Suprapubic skin (tissue), 4 donors: Measurements from ENCODE around the gene NUDT8. TPM values are rescaled to one million over a fixed set of nuclear protein-coding genes. Genes with fewer than 3 reads are reported as not detected.

Experiments
- DNase-seq, 2 donors: peaks; one replicate each; pipeline ENCODE4 v3.0.0-alpha.2; 2019; ENCODE audit warnings: low spot score in 2 of 2
- H3K27ac ChIP-seq: fragments of 200-600 bp; sonication (generic); one replicate; pipeline ENCODE4 v1.5.1; 2019
- H3K27me3 ChIP-seq: fragments of 200-600 bp; sonication (generic); one replicate; pipeline ENCODE4 v1.5.1; 2019
- H3K36me3 ChIP-seq: fragments of 200-600 bp; sonication (generic); one replicate; pipeline ENCODE4 v1.5.1; 2019
- H3K4me1 ChIP-seq: fragments of 200-600 bp; sonication (generic); one replicate; pipeline ENCODE4 v1.5.1; 2019
- H3K4me3 ChIP-seq: fragments of 200-600 bp; sonication (generic); one replicate; pipeline ENCODE4 v1.5.1; 2019; ENCODE audit warnings: mild to moderate bottlenecking
- H3K9me3 ChIP-seq: fragments of 200-600 bp; sonication (generic); one replicate; pipeline ENCODE4 v1.5.1; 2019
- EP300 ChIP-seq: sonication (generic); formaldehyde crosslinking; IDR thresholded peaks from one replicate; pipeline ENCODE4 v1.6.1; 2017; ENCODE audit warnings: antibody characterized with exemption
- POLR2A ChIP-seq, 2 donors: fragments of 450-650 bp; IDR thresholded peaks; one replicate each; pipeline ENCODE4 v1.6.1; 2017; ENCODE audit warnings: antibody characterized with exemption in 2 of 2, mild to moderate bottlenecking in 2 of 2, moderate library complexity in 2 of 2
- POLR2AphosphoS5 ChIP-seq, 3 donors: sonication (generic); formaldehyde crosslinking; IDR thresholded peaks; one replicate each; pipeline ENCODE4 v1.6.1; 2017; ENCODE audit warnings: antibody characterized with exemption in 3 of 3
- WGBS: methylation state at CpG from one replicate; pipeline ENCODE4 v1.1.5; 2018; 5-methylcytosine and 5-hydroxymethylcytosine counted together
- total RNA-seq, 4 donors: library from RNA; depleted of rRNA; stranded (reverse); fragments of >200 nt; gene quantifications; one replicate each; pipeline ENCODE4 v1.1.0, GENCODE V29; 2016
- TF ChIP-seq, protein P1 (sequence below), 2 donors: fragments of 200-600 bp in 1 of 2; fragments of 450-650 bp in 1 of 2; sonication (generic) in 1 of 2; IDR thresholded peaks; one replicate each; pipeline ENCODE4 v1.5.1; 2016 to 2019; ENCODE audit warnings: antibody characterized with exemption in 2 of 2, mild to moderate bottlenecking in 1 of 2, moderate library complexity in 1 of 2

The NUDT8 gene
- total RNA-seq, 4 donors from 2014 or later, result 33.9 to 48.8 (median 46.3) TPM

DNA sequence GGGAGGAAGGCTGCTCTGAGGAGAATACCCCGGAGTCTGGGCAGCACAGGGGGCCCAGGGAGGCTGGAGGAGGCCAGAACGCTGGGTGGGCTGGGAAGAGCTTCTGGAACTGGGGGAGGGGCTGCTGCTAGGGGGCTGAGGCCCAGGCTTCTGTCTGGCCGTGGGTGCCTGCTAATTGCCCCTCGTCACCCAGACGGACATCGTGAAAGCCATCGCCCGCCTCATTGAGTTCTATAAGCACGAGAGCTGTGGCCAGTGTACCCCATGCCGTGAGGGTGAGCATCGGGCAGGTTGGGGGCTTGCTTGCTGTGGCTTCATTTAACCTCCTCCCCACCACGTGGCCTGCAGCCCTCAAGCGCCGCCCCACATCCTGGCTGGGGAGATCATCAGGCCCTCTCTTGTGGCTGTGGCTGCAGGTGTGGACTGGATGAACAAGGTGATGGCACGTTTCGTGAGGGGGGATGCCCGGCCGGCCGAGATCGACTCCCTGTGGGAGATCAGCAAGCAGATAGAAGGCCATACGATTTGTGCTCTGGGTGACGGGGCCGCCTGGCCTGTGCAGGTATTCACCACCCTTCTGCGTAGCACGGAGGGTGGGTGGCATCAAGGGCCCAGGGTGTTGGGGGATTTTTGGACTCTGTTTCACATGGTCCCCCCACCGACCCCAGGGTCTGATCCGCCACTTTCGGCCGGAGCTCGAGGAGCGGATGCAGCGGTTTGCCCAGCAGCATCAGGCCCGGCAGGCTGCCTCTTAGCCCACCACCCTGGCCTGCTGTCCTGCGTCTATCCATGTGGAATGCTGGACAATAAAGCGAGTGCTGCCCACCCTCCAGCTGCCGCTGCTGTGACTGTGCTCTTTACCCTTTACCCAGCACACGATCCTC, 17.8 kb downstream of the NUDT8 start:
- peaks cover 51% of the 10 kb centered on the region for H3K36me3 ChIP-seq

DNA sequence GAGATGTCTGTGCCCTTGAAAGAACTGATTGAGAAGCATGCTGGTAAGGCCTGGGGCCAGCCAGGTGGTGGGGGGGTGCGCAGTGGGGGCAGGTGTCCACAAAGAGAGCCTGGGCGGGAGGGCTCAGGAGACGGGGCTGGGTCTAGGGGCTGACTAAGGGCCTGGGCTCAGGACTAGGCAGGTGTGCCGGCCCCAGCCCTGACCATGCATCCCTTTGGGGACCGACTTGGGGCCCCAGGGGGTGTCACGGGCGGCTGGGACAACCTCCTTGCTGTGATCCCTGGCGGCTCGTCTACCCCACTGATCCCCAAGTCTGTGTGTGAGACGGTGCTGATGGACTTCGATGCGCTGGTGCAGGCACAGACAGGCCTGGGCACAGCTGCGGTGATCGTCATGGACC, 18.6 kb downstream of the NUDT8 start:
- no peak overlapping the region for H3K27ac ChIP-seq
- TF ChIP-seq EP300 (no peak), POLR2AphosphoS5 (IDR thresholded peaks at IDR 0.05) (no peak), POLR2A (IDR thresholded peaks at IDR 0.05) (no peak)
- TF ChIP-seq, protein P1, sequence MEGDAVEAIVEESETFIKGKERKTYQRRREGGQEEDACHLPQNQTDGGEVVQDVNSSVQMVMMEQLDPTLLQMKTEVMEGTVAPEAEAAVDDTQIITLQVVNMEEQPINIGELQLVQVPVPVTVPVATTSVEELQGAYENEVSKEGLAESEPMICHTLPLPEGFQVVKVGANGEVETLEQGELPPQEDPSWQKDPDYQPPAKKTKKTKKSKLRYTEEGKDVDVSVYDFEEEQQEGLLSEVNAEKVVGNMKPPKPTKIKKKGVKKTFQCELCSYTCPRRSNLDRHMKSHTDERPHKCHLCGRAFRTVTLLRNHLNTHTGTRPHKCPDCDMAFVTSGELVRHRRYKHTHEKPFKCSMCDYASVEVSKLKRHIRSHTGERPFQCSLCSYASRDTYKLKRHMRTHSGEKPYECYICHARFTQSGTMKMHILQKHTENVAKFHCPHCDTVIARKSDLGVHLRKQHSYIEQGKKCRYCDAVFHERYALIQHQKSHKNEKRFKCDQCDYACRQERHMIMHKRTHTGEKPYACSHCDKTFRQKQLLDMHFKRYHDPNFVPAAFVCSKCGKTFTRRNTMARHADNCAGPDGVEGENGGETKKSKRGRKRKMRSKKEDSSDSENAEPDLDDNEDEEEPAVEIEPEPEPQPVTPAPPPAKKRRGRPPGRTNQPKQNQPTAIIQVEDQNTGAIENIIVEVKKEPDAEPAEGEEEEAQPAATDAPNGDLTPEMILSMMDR (IDR thresholded peaks at IDR 0.05), result no peak
- WGBS, result 78% methylated on average over 4 of the region's 14 CpGs
- H3K27me3 ChIP-seq, result peaks cover 13% of the 10 kb centered on the region
- H3K9me3 ChIP-seq, result no peaks in the 10 kb centered on the region
- peaks cover 50% of the 10 kb centered on the region for H3K4me1 ChIP-seq
- no peak overlapping the region for H3K4me3 ChIP-seq
- peaks cover 51% of the 10 kb centered on the region for H3K36me3 ChIP-seq
- no peak for DNase-seq

More for the DNA sequence above, 17.8 kb downstream of the NUDT8 start:
- peak in 1 of 2 donors; percentile 79 for DNase-seq
- no peaks in the 10 kb centered on the region for H3K9me3 ChIP-seq
- no peak overlapping the region for H3K4me3 ChIP-seq
- 91% methylated on average over 29 of the region's 37 CpGs for WGBS
- H3K27ac ChIP-seq, result no peak overlapping the region
- peaks cover 46% of the 10 kb centered on the region for H3K4me1 ChIP-seq
- H3K27me3 ChIP-seq, result peaks cover 17% of the 10 kb centered on the region
- TF ChIP-seq POLR2A (IDR thresholded peaks at IDR 0.05) (no peak), EP300 (no peak), POLR2AphosphoS5 (IDR thresholded peaks at IDR 0.05) (no peak)
- TF ChIP-seq, protein P1 (IDR thresholded peaks at IDR 0.05), result no peak

DNA sequence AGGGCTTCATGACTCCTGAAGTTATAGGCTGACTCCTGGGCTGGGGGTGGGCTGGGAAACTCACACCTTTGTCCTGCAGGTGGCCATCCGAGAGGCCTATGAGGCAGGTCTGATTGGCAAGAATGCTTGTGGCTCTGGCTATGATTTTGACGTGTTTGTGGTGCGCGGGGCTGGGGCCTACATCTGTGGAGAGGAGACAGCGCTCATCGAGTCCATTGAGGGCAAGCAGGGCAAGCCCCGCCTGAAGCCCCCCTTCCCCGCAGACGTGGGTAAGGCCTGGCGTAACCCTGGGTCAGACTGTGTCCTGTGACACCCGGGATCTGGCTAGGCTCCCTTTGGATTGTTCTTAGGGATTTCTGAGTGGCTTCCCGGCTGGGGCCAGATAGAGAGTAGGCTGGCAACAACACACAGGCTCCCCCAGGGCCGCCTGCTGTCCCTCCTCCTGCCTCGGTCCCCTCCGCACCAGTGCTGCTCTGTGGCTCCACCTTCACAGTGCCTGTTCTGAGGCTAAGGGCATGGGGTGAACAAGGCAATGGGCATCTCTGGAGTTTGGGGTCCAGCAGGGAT, 19.4 kb downstream of the NUDT8 start:
- no peak overlapping the region for H3K27ac ChIP-seq
- peaks cover 6% of the 10 kb centered on the region for H3K27me3 ChIP-seq
- H3K36me3 ChIP-seq, result peaks cover 51% of the 10 kb centered on the region
- no peak for TF ChIP-seq POLR2AphosphoS5 (IDR thresholded peaks at IDR 0.05)
- no peak for TF ChIP-seq EP300
- TF ChIP-seq POLR2A (IDR thresholded peaks at IDR 0.05), result no peak
- TF ChIP-seq, protein P1 (IDR thresholded peaks at IDR 0.05), result no peak
- DNase-seq, result no peak
- H3K4me1 ChIP-seq, result peaks cover 47% of the 10 kb centered on the region
- no peaks in the 10 kb centered on the region for H3K9me3 ChIP-seq
- no peak overlapping the region for H3K4me3 ChIP-seq
- 79% methylated on average over 9 of the region's 15 CpGs for WGBS

DNA sequence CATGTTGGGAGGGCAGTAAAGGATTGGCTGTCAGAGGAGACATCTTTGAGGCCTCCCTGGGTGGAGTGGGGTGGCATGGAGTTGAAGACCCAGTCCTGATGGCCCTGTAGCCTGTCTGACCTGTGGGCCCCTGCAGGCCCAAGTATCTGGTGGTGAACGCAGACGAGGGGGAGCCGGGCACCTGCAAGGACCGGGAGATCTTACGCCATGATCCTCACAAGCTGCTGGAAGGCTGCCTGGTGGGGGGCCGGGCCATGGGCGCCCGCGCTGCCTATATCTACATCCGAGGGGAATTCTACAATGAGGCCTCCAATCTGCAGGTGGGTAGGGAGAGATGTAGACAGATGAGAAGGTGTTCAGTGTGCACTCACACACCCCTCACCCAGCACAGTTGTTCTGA, 20.4 kb downstream of the NUDT8 start:
- TF ChIP-seq, protein P1 (IDR thresholded peaks at IDR 0.05), result no peak
- TF ChIP-seq POLR2A (IDR thresholded peaks at IDR 0.05), result no peak
- no peaks in the 10 kb centered on the region for H3K9me3 ChIP-seq
- H3K4me1 ChIP-seq, result peaks cover 39% of the 10 kb centered on the region
- H3K36me3 ChIP-seq, result peaks cover 51% of the 10 kb centered on the region
- DNase-seq, result no peak
- 89% methylated on average over 10 of the region's 10 CpGs for WGBS
- no peak overlapping the region for H3K27ac ChIP-seq
- no peaks in the 10 kb centered on the region for H3K27me3 ChIP-seq
- H3K4me3 ChIP-seq, result no peak overlapping the region

DNA sequence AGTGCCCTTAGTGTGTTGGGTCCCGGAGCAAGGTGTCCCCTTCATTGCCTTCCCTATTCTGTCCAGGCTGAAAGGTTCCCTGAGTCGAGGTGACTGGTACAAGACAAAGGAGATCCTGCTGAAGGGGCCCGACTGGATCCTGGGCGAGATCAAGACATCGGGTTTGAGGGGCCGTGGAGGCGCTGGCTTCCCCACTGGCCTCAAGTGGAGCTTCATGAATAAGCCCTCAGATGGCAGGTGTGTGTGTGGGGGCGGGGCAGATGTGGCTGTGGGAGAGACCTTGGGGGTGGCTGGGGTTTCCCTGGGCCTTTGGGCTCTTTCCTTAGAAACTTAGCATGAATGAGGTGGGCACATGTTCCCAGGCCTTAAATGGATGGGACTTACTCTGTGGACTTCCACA, 21.3 kb downstream of the NUDT8 start:
- Histone ChIP-seq H3K4me3 (no peak overlapping the region), H3K36me3 (peaks cover 51% of the 10 kb centered on the region), H3K9me3 (no peaks in the 10 kb centered on the region), H3K27me3 (no peaks in the 10 kb centered on the region), H3K4me1 (peaks cover 30% of the 10 kb centered on the region), H3K27ac (no peak overlapping the region)
- 100% methylated on average over 4 of the region's 8 CpGs for WGBS
- TF ChIP-seq, protein P1 (IDR thresholded peaks at IDR 0.05), result no peak
- TF ChIP-seq POLR2A (IDR thresholded peaks at IDR 0.05), result no peak
- TF ChIP-seq POLR2AphosphoS5 (IDR thresholded peaks at IDR 0.05), result no peak
- no peak for TF ChIP-seq EP300
- DNase-seq, result no peak
